GM23338 (cell line): ENCODE measurements around the gene DZIP1.

Experiments used
- CREB1 ChIP-seq: fragments of 250-450 bp; sonication (Bioruptor Pico); IDR thresholded peaks from 2 replicates; pipeline ENCODE4 v1.5.0; 2020; ENCODE audit warnings: low read depth, mild to moderate bottlenecking, moderate library complexity
- CTCF ChIP-seq, 2 experiments: fragments of 200-600 bp in 1 of 2; sonication (generic) in 1 of 2; conservative IDR thresholded peaks; 2 replicates each; pipeline versions ENCODE4 v1.5.1 to v1.6.1; 2016 to 2017; ENCODE audit warnings: antibody characterized with exemption in 2 of 2, low read depth in 2 of 2, mild to moderate bottlenecking in 2 of 2, moderate library complexity in 1 of 2
- EZH2 ChIP-seq: fragments of 200-600 bp; sonication (generic); IDR thresholded peaks from one replicate; pipeline ENCODE4 v1.8.0; 2017; ENCODE audit warnings: antibody characterized with exemption, mild to moderate bottlenecking, low read depth; ENCODE audit not compliant: unreplicated experiment
- EZH2phosphoT487 ChIP-seq: fragments of 200-600 bp; sonication (generic); IDR thresholded peaks from one replicate; pipeline ENCODE4 v1.8.1; 2018; ENCODE audit warnings: antibody characterized with exemption; ENCODE audit not compliant: unreplicated experiment
- JUNB ChIP-seq: IDR thresholded peaks from one replicate; pipeline ENCODE4 v1.6.1; 2016; ENCODE audit warnings: antibody characterized with exemption; ENCODE audit not compliant: unreplicated experiment
- NANOG ChIP-seq: IDR thresholded peaks from 2 replicates; pipeline ENCODE4 v1.6.1; 2016; ENCODE audit warnings: antibody characterized with exemption, borderline replicate concordance
- POLR2AphosphoS5 ChIP-seq: IDR thresholded peaks from 2 replicates; pipeline ENCODE4 v1.6.1; 2016; ENCODE audit warnings: antibody characterized with exemption, low read depth
- STAT1 ChIP-seq: IDR thresholded peaks from one replicate; pipeline ENCODE4 v1.6.1; 2016; ENCODE audit warnings: antibody characterized with exemption; ENCODE audit not compliant: unreplicated experiment
- ZNF114 ChIP-seq: fragments of 250-450 bp; sonication (Bioruptor Pico); IDR thresholded peaks from 2 replicates; pipeline ENCODE4 v1.5.0; 2020; ENCODE audit warnings: mild to moderate bottlenecking, moderate library complexity
- ZNF331 ChIP-seq: fragments of 250-450 bp; sonication (Bioruptor Pico); IDR thresholded peaks from 2 replicates; pipeline ENCODE4 v1.5.0; 2020; ENCODE audit warnings: low read depth, mild to moderate bottlenecking, moderate library complexity
- ZNF462 ChIP-seq: fragments of 250-450 bp; sonication (Bioruptor Pico); IDR thresholded peaks from 2 replicates; pipeline ENCODE4 v1.5.0; 2020; ENCODE audit warnings: mild to moderate bottlenecking, moderate library complexity
- TF ChIP-seq, protein P1 (sequence below): IDR thresholded peaks from one replicate; pipeline ENCODE4 v1.6.1; 2018; ENCODE audit warnings: antibody characterized with exemption; ENCODE audit not compliant: unreplicated experiment
- TF ChIP-seq, protein P2 (sequence below): IDR thresholded peaks from 2 replicates; pipeline ENCODE4 v1.6.1; 2016; ENCODE audit warnings: antibody characterized with exemption

DNA sequence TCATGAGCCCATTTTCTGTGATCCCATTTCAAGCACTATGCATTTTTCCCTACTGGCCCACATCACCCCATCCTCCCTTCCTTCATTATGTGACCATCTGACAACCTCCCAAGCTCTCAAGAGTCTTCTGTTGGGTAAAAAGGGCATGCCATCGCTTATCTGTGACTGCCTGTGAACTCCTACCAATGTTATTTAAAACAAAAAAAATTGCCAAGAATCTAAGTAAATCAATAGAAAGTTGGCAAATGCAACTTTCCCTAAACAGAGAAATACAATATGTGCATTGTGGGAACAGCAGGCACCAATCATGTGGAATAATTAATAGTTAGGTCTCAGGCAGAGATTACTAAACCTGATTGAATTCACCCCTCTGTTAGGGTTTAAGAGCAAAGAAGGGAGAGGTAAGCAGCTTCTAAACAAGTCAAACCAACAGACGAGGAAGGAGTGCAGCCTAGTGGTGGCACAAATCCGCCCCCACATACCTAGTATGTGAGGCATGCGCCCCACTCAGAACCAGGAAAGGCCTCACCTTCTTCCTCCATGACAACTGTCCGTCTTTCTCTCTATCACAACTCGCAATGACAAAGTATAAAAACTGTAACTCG lies 29.8 kb downstream of the DZIP1 start:
- TF ChIP-seq CTCF (conservative IDR thresholded peaks at IDR 0.05; ENCODE audit: low read depth in 2 of 2), result peak in 1 of 2 experiments; percentile 31; a peak in 1 of 4 replicates
- no peak for TF ChIP-seq EZH2phosphoT487
- no peak for TF ChIP-seq EZH2
- no peak for TF ChIP-seq POLR2AphosphoS5
- no peak for TF ChIP-seq JUNB
- TF ChIP-seq CREB1, result no peak
- TF ChIP-seq, protein P1, sequence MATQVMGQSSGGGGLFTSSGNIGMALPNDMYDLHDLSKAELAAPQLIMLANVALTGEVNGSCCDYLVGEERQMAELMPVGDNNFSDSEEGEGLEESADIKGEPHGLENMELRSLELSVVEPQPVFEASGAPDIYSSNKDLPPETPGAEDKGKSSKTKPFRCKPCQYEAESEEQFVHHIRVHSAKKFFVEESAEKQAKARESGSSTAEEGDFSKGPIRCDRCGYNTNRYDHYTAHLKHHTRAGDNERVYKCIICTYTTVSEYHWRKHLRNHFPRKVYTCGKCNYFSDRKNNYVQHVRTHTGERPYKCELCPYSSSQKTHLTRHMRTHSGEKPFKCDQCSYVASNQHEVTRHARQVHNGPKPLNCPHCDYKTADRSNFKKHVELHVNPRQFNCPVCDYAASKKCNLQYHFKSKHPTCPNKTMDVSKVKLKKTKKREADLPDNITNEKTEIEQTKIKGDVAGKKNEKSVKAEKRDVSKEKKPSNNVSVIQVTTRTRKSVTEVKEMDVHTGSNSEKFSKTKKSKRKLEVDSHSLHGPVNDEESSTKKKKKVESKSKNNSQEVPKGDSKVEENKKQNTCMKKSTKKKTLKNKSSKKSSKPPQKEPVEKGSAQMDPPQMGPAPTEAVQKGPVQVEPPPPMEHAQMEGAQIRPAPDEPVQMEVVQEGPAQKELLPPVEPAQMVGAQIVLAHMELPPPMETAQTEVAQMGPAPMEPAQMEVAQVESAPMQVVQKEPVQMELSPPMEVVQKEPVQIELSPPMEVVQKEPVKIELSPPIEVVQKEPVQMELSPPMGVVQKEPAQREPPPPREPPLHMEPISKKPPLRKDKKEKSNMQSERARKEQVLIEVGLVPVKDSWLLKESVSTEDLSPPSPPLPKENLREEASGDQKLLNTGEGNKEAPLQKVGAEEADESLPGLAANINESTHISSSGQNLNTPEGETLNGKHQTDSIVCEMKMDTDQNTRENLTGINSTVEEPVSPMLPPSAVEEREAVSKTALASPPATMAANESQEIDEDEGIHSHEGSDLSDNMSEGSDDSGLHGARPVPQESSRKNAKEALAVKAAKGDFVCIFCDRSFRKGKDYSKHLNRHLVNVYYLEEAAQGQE, result no peak
- TF ChIP-seq ZNF114 (CRISPR knock-in tag), result no peak
- TF ChIP-seq NANOG, result no peak
- TF ChIP-seq STAT1, result no peak
- TF ChIP-seq ZNF331 (CRISPR knock-in tag), result no peak
- TF ChIP-seq, protein P2, sequence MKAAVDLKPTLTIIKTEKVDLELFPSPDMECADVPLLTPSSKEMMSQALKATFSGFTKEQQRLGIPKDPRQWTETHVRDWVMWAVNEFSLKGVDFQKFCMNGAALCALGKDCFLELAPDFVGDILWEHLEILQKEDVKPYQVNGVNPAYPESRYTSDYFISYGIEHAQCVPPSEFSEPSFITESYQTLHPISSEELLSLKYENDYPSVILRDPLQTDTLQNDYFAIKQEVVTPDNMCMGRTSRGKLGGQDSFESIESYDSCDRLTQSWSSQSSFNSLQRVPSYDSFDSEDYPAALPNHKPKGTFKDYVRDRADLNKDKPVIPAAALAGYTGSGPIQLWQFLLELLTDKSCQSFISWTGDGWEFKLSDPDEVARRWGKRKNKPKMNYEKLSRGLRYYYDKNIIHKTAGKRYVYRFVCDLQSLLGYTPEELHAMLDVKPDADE, result no peak
- TF ChIP-seq ZNF462, result no peak
